ENCODE measurements around the gene ACAD9. TPM values are rescaled to one million over a fixed set of nuclear protein-coding genes. Genes with fewer than 3 reads are reported as not detected.
"Not testable (repeated sequence)": the region's sequence is repeated elsewhere in the genome, so short reads cannot be mapped to it uniquely, and the experiment has no call there.

The ACAD9 gene
- total and polyA plus RNA-seq, 9 of the 15 experiments (the other 6 are each of a cell fraction or from before 2014, with no cell fraction given): 10.2 to 32.6 (median 22.8) TPM

DNA sequence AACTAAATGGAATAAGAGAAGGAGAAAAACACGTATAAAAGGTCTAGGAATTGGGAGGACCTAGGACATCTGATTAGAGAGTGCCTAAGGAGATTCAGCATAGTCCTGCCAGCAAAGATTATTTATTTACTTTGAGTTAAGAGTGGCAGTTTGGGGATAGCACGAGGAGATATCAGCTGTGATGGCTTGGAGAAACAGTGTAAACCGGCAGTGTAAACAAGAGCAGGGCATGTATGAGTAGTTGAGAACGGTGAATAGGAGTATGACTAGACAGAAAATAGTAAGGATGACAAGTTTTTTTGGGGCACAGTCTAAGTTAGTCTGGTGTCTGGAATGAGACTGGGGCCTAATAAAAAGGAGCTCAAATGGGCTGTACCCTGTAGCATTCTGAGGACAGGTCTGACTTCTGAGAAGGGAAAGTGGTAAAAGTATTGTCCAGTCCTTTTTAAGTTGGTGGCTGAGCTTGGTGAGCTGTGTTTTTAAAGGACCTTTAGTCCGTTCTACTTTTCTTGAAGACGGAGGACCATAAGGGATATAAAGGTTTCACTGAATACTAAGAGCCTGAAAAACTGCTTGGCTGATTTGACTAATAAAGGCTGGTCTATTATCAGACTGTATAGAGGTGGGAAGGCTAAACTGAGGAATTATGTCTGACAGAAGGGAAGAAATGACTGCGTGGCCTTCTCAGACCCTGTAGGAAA, 49.3 kb upstream of the ACAD9 start (continued):
- TF ChIP-seq FOXK2 (conservative IDR thresholded peaks at IDR 0.05 in 1 of 2, IDR thresholded peaks at IDR 0.05 in 1 of 2; ENCODE audit: low read depth in 2 of 2) (peak; percentile 98 to 99), C11orf30 (IDR thresholded peaks at IDR 0.05; ENCODE audit: low read depth) (peak; percentile 95), DACH1 (IDR thresholded peaks at IDR 0.05; ENCODE audit: partially characterized antibody) (peak; percentile 84)

DNA sequence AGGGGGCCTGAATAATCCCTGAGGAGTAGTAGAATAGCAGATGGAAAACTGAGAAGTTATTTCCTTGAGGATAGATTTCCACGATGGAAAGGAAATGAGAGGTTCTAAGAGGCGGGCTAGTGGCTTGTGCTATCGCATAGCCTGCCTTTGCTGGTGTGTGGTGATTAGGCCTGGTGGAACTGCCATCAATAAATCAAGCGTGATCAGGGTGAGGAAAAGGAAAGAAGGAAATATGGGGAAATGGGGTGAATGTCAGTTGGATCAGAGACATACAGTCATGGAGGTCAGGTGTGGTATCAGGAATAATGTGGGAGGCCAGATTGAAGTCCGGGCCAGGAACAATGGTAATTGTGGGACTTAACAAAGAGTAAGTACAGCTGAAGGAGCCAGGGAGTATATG, 48.7 kb upstream of the ACAD9 start:
- H3K79me2 ChIP-seq (ENCODE audit: control insufficient read depth, insufficient read depth, low read length); H3K4me3 ChIP-seq; H3K4me2 ChIP-seq (ENCODE audit: insufficient read depth, low read length); ATAC-seq; DNase-seq (ENCODE audit: extremely low read depth in 1 of 4, low spot score in 3 of 4); FAIRE-seq; BruUV-seq (replicated peaks); CTCF ChIA-PET (ENCODE audit: low intra/inter-chr PET ratio); in situ Hi-C loops (cut with MboI); intact Hi-C loops (cut with micrococcal nuclease); H3K9me1 ChIP-seq (ENCODE audit: control insufficient read depth, insufficient read depth, low read length); H3K27me3 ChIP-seq (ENCODE audit: control insufficient read depth in 2 of 2, insufficient read depth in 2 of 2, low read length in 2 of 2); POLR2A ChIA-PET; H4K20me1 ChIP-seq (replicated peaks; ENCODE audit: control insufficient read depth, insufficient read depth, low read length); H3K9me3 ChIP-seq (replicated peaks; ENCODE audit: control insufficient read depth, insufficient read depth, low read depth, low read length); H3K36me3 ChIP-seq (ENCODE audit: control insufficient read depth, insufficient read depth, low read length): not testable (repeated sequence)
- peak overlapping the region; percentile 78 for H3K27ac ChIP-seq (ENCODE audit: extremely low read depth, low read depth, low read length)
- 6% methylated on average over 5 of the region's 5 CpGs for WGBS (ENCODE audit: insufficient coverage, low coverage, missing lambda C conversion rate)
- peaks cover 0 to 12% of the 10 kb centered on the region in 2 experiments; a peak in 3 of 5 replicates for H3K4me1 ChIP-seq (replicated peaks in 1 of 2; ENCODE audit: control insufficient read depth in 2 of 2, insufficient read depth in 2 of 2, low read length in 2 of 2)
- H2AFZ ChIP-seq (ENCODE audit: low read depth, low read length): peak overlapping the region; percentile 77
- H3K9ac ChIP-seq (ENCODE audit: insufficient read depth in 1 of 2, low read depth in 2 of 2, low read length in 2 of 2): peak overlapping the region in 1 of 2 experiments; percentile 34; a peak in 1 of 4 replicates
- TF ChIP-seq CXXC5 (CRISPR knock-in tag; IDR thresholded peaks at IDR 0.05) (peak; percentile 54; the same call in 1 of the 2 replicates), NFIC (IDR thresholded peaks at IDR 0.05) (peak; percentile 39; the same call in 1 of the 2 replicates), SMARCA4 (IDR thresholded peaks at IDR 0.05) (peak; percentile 39; the same call in 1 of the 2 replicates), TAL1 (IDR thresholded peaks at IDR 0.05) (peak; percentile 51; the same call in 1 of the 2 replicates), TCF3 (CRISPR knock-in tag; IDR thresholded peaks at IDR 0.05) (peak; percentile 80), SP1 (CRISPR knock-in tag; IDR thresholded peaks at IDR 0.05) (0 out of 2 replicates have a peak, but pooled peaks have one; percentile 14), NFRKB (IDR thresholded peaks at IDR 0.05; ENCODE audit: low read depth) (0 out of 2 replicates have a peak, but pooled peaks have one; percentile 16), CBFA2T2 (conservative IDR thresholded peaks at IDR 0.05) (peak; percentile 47; the same call in 1 of the 2 replicates), KDM1A (IDR thresholded peaks at IDR 0.05) (peak; percentile 63 to 71; a peak in 3 of 4 replicates)
- TF ChIP-seq, protein P1, sequence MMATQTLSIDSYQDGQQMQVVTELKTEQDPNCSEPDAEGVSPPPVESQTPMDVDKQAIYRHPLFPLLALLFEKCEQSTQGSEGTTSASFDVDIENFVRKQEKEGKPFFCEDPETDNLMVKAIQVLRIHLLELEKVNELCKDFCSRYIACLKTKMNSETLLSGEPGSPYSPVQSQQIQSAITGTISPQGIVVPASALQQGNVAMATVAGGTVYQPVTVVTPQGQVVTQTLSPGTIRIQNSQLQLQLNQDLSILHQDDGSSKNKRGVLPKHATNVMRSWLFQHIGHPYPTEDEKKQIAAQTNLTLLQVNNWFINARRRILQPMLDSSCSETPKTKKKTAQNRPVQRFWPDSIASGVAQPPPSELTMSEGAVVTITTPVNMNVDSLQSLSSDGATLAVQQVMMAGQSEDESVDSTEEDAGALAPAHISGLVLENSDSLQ (IDR thresholded peaks at IDR 0.05): peak; percentile 80
- TF ChIP-seq, protein P2, sequence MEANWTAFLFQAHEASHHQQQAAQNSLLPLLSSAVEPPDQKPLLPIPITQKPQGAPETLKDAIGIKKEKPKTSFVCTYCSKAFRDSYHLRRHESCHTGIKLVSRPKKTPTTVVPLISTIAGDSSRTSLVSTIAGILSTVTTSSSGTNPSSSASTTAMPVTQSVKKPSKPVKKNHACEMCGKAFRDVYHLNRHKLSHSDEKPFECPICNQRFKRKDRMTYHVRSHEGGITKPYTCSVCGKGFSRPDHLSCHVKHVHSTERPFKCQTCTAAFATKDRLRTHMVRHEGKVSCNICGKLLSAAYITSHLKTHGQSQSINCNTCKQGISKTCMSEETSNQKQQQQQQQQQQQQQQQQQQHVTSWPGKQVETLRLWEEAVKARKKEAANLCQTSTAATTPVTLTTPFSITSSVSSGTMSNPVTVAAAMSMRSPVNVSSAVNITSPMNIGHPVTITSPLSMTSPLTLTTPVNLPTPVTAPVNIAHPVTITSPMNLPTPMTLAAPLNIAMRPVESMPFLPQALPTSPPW (CRISPR knock-in tag; IDR thresholded peaks at IDR 0.05): 0 out of 2 replicates have a peak, but pooled peaks have one; percentile 10
